ENCODE results near the gene MCM9.

MCM9 gene

DNA sequence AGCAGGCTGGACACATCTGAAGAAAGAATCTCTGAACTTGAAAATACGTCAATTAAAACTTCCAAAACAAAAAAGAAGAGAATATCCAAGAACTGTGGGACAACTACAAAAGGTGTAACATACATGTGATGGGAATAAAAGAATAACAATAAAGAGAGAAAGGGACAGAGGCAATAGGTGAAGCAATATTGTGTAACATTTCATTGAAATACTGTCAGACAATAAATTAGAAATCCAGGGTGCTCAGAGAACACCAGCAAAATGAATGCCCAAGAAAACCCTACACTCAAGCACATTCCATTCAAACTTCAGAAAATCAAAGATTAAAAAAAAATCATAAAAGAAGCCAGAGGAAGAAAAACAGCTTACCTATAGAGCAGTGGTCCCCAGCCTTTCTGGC is 74.6 kb downstream of the MCM9 start:
- no peak for DNase-seq

DNA sequence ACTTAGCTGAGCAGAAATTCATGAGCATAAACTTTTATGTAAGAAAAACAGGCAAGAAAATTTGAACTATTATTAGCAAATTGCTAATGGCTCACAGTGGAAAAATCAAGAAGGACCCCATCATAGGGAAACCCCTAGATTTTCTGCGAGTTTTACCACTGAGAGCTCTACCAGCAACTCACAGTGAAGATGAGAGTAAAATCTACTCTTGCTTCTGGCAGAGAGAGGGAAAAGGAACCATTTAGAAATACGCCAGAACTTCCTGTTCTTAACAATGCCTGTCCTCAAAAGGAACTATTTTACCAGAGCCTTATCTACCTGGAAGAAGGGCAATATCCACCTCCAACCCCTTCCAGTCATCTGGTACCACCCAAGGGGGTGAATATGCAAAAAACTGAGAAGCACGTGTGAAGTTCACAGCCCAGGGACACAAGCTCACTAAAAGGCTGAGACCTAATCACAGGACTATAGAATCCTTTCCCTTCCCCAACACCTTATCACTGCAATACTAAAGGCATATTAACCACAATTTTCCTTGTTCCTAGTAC is 75.4 kb downstream of the MCM9 start:
- no peak for DNase-seq

DNA sequence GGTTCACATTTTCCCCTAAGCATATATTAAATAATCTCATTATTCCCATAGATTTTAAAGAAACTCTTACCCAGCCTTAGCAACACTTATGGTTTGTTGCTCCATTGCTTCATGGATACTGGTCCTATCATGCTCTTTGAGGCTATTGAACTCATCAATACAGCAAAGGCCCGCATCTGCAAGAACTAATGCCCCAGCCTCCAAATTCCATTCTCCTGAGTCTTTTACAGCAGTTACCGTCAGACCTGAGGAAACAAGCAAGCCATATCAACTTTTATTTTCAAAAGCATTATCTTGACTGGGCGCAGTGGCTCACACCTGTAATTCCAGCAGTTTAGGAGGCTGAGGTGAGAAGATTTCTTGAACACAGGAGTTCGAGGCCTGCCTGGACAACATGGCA is 78.7 kb downstream of the MCM9 start:
- no peak for DNase-seq

DNA sequence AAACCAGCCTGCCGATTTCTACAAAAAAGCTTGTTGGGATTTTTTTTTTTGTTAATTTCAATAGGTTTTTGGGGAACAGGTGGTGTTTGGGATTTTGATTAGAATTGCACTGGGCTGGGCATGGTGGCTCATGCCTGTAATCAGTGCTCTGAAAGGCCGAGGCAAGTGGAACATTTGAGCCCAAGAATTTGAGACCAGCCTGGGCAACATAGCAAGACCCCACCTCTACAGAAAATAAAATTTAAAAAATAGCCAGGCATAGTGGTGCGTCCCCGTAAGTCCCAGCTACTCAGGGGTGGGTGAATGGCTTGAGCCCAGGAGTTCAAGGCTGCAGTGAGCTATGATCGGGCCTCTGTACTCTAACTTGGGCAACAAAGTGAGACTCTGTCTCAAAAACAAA is 81.6 kb downstream of the MCM9 start:
- DNase-seq: no peak

DNA sequence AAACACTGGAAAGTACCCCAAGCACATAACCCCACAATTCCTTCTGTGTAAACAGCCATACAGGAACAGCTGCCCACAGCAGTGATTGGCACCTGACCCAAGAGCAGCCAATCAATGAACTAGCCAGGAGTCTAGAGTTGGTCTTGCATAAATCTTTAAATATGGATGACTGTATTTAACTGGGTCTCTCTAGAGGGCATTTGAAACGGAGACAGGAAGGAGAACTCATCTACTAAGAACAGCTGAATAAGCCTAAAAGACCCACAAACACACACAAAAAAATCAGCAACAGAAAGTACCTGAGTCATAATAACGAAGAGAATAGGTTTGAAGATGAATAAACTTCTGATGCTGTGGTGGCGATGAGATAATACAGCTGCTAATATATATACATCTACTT is 90.0 kb downstream of the MCM9 start:
- DNase-seq: peak; percentile 88

DNA sequence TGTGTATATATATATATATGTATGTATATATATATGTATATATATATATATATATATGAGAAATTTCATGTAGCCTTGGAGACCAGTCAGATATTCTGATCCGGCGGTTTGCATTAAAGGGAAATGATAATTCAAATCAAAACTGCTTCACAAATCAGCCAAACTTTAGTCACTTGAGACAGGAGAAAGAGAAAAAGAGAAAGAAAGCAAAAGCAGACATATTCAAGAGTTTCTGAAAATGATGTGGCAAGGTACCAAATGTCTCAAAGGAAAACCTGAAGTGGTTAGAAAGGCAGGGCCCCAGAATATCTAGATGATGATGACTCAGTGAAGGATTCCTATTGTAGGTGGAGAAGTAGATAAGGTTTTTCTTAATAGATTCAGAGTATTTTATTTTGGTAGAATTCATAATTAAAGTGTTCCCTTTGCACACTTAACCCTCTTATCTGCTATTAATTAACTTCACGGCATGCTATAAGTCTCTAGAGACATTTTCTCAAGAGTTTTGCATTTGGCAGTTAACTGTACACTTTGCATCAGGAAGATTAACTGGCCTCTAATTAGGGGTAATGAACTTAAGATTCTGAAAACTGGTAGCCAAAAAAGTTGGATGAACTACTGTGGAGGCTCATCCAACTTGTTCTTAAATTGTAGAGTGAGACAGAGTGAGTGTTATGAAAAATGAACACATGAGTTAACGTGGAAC is 91.1 kb downstream of the MCM9 start:
- DNase-seq: peak; percentile 92

DNA sequence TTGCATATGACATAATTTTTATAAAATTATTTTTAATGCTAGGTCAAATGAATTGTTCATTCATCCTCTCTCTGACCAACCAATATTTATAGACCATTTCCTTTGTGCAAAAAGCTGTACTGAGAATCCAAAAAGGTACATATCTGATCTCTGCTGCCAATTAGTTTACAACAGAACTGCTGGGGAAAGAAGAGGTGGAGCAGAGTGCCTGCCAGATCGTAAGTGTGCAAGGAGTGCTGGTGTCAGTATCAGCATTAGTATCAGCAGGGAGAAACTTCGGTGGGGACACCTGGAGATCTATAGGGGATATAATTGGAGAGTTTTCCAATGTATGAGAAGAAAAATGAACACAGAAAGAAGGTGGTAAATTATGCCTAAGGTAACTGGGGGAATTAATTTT is 104.3 kb downstream of the MCM9 start:
- DNase-seq: no peak

DNA sequence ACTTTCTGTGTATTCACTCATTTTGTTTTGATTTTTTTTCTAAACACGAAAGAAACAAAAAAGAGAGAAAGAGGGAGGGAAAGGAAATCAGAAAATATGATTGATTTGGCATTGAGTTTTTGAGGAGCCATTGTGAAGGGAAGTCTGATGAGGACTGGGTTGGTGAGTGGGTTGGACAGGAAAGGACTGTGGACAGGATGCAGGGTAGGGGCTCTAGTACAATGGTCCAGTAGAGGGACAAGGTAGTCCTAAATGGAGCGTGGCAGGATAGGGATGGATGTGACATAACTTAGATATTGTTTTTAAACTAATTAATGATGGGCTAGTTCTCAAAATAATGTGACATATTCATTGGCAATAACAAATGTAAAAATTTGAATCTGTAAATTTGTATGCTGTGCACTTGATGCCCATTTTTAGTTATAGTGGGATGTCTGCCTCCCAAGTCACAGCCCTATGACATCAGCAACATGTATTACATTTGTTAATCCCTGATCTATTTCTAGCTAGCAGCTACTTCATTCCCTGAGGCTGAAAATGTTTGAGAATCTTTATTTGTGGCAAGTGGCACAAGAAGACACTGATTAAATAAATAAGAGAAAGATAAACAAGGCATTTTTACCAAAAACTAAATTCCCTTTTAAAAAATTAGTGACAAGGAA is 105.0 kb downstream of the MCM9 start:
- DNase-seq: no peak

DNA sequence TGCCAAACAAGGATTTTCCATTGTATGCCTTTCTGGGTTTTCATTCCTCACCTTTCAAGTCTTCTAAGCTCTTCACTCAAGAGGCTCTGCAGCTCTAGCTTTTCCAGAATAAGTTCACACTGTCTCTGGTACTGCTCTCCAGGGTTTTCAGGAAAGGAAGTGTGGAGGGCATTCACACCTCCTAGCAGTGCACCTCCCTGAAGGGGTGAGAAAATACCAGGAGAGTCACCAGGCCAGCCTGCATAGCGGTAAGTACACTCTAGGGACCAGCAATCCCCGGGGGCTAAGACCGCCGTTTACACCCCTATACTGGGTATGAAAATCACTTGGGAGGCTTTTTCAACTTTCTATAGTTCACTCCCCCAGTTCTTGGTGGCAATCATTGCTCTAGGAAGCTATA is 108.9 kb downstream of the MCM9 start:
- DNase-seq: no peak

DNA sequence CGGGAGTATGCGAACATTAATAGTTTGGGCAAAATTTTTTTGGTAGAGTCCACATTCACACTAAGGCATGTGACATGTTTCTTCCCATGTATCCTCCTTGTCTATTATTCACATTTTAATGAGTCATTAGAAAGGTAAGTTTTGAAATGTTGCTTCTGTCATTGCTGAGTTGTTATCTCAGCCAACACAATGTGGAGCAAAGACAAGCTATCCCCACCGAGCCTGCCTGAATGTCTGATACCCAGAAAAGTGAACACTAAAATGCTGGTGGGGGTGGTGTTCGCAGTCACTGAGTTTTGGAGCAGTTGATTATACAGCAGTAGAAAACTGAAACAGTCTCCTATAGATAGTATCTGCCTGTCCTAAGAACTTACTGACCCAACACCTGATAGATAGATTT is 109.3 kb downstream of the MCM9 start:
- no peak for DNase-seq

DNA sequence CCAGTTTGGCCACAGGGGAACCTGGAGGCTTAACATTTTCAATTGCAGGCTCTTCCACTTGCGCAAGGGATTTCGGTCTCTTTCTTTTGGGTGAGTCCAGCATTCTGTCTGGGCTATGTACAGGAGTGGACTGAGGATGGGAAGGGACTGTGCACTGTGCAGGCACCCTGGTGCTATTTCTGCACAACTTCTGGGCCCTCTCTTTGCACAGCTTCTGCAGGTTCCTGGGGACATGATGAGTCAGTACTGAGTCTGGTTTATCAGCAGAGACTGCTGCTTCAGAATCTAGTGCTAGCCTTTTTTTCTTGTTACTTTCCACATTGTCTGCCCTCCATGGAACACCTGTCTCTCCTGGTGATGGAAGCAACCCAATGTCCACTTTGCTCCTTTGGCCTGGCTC is 119.5 kb downstream of the MCM9 start:
- DNase-seq: no peak

DNA sequence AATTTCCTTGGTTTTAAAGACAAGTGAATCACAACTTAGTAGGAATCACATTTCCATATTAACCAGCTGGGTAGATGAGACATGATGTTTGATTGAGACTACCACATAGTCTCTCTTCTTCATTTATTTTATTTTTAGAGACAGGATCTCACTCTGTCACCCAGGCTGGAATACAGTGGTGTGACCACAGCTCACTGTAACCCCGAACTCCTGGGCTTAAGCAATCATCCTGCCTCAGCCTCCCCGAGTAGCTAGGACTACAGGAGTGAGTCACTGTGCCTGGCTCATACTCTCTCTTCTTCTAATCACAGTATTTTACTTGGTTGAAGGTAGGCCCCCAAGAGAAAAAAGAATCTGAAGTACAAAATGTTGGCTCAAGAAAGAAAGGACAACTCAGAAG is 121.2 kb downstream of the MCM9 start:
- peak; percentile 56 for DNase-seq

DNA sequence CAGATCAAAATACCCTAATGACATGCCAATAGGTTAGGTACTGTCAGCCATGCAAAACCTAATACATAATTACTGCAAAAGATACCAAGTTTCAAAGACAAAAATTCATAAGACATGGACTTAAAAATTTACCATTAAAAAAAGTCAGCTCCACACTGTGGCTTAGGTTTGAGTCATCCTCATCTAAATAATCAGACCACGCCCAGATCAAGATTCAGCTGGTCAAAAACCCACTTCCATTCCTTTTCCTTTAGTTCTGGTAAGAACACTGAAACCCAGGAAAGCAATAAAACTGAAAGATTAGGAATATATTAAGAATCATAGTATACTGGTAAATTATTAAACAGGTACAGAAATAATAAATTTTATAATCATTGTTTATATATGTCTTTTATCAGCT is 122.0 kb downstream of the MCM9 start:
- peak; percentile 31 for DNase-seq

DNA sequence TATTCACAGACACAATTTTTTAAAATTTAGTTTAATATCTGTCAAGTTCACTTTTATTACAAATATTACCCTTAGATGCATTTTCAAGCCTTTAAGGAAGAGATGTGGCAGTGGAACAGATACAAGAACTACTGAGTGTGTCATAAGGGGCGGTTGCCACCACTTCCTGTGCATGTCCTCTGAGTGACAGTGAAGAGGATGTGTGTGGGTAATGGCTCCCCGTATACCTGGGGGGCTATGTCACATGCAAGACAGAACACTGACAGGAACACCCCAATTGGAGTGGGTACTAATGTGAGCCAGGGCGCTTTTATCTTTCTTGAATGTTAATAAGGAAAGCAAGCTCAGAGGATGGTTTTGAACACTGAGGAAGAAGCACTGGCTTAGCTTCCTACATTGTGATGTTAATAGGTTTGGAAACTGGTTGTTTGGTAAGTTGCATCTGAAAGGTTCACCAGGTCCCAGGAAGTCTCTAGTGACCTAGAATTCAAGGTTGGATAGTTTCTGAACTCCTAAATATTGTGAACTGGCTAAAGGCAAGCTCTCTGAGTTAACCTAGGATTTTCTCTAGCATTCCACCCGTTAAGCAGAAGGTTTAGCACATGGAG is 124.4 kb downstream of the MCM9 start:
- peak; percentile 69 for DNase-seq

DNA sequence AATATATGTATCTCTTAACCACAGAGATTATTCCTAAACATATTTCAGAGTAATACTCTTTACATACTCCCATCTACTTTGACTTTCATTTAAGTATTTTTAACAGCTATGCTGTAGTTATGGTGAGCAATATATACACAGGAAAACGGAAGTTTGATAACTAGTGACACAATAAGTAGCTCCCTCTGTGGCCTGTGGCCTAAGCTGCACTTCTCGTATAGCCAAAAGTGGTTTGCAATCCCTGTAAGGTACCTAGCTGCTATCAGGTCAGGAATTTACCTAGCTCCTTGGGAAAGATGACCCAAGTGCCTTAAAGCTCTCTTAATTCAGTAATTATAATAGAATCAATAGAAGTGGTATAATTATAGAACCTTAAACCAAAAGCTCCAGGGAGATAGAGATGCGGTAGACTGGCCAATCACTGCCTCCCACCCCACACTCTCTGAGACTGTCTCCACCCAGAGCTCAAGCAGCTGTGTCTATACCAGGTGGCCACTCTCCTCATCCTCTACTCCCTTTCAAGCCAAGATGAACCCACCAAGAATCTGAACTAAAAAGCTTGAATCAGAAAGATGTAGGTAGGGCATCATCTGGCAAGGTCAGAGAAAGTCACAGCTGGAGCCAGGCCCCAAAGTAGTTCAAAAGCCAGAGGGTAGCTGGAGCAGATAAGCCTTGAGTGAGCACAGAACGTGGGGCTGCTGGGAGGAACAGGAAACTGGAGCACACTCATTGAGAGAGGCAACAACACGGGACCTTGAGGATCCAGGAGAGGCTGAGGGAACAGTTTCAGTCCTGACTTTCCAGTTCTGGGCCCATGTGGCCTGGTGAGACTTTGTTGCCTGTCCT is 125.9 kb downstream of the MCM9 start:
- DNase-seq: peak; percentile 38

DNA sequence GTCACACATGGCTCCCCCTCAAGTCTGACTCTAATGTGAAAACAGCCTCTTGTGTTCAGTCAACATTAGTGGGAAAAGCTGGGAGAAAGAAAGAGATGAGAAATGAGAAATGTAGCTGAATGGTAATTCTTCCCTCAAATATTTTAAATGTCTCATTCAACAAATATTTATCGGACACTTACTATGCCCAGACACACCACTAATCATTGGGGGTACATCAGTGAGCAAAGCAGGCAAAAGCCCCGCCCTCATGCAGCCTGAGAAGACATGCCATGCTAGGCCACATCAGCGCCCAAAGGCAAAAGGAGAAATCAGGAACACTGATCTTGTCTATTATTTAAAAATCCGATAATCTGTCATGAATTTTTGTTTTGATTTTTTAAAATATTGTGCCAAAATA is 130.9 kb downstream of the MCM9 start:
- no peak for DNase-seq

DNA sequence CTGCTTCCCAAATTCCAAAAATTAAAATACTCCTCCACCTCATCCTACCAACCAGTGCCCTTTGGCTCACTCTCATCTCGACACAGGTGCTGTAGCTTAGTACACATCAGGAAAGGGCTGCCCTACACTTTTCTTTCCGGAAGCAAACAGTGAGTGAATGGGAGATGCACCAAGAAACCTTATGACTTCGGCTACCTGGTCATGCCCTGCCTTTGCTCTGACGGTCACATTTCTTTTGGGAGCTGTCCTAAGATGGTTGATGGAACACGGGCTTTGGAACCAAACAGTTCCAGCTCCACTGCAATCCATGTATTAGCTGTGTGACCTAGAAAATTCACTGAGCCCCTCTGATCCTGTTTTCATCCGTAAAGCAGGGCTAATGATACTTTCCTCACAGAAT is 133.7 kb downstream of the MCM9 start:
- no peak for DNase-seq

DNA sequence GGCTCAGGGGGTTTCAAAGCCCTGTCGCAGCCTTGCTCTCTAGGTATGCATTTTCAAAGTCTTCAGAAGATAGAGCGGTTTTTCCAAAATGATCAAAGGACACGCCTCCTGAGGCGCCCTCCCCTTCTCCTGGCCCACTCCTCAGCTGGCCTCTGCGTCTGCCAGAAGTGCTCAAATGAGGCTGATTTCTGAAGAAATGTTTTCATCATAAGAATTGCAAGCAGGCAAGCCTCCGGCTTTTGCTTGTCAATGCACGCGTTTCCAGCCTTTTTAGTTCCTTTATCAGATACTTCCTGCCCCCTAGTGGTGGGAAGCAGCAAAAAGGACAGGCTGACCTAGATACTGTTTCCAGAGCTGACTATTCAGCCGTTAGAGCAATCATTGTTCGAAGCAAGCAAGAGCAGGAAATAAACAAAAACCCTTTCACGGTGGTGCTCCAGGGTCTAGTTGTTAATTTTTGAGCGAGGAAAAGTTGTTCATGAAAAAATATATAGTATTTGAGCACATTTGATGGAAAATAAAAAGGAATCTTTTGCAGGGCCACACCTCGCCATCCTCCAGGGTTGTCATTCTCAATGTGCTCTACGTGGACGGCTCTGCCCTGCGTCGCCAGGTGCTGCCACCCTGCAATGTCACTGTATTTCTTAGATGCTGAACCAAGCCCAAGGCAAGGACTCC is 134.4 kb downstream of the MCM9 start:
- DNase-seq: peak; percentile 92

DNA sequence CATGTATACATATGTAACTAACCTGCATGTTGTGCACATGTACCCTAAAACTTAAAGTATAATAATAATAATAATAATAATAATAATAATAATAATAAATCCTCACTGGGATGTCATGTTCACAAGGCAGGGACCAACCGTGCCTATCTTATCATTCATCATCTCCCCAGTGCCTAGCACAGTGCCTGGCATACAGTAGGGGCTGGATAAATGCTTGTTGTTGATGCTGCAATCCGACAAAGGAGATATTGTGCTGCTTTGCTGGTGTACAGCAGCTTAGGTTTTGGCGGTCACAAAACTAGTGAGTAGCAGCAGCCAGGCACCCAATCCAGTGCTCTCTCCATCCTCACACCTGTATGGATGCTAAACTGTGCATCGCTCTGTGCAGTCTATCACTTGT is 135.1 kb downstream of the MCM9 start:
- no peak for DNase-seq

DNA sequence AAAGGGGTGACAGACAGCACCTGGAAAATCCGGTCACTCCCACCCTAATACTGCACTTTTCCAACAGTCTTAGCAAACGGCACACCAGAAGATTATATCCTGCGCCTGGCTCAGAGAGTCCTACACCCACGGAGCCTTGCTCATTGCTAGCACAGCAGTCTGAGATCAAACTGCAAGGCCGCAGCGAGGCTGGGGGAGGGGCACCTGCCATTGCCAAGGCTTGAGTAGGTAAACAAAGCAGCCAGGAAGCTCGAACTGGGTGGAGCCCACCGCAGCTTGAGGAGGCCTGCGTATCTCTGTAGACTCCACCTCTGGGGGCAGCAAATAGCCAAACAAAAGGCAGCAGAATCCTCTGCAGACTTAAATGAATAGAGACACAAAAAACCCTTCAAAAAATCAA is 138.4 kb downstream of the MCM9 start:
- peak; percentile 61 for DNase-seq

DNA sequence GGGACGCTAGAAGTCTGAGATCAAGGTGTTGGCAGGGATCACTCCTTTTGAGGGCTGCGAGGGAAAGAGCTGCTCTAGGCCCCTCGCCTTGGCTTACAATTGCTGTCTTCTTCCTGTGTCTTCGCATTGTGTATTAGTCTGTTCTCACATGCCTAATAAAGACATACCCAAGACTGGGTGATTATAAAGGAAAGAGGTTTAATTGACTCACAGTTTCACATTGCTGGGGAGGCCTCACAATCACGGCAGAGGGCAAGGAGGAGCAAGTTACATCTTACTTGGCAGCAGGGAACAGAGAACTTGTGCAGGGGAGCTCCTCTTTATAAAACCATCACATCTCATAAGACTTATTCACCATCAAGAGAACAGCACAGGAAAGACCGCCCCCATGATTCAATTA is 143.5 kb downstream of the MCM9 start:
- no peak for DNase-seq

DNA sequence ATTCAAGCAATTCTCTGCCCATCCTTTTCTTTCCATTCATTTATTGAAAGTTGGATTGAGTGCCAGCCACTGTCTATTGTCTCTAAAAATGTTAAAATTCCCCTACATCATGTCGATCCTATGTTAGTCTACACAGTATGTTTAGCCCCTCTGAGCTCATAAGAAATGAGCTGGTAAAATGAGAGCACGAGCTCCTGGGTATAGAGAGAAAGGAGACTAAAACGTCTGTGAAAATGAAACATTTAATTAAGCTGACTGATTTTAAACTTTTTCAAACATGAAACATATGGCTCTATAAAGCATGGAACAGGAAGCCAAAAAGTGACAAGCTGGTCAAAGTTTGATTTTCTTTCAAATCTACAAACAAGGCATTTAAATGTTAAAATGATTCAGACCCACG is 145.0 kb downstream of the MCM9 start:
- DNase-seq: no peak

DNA sequence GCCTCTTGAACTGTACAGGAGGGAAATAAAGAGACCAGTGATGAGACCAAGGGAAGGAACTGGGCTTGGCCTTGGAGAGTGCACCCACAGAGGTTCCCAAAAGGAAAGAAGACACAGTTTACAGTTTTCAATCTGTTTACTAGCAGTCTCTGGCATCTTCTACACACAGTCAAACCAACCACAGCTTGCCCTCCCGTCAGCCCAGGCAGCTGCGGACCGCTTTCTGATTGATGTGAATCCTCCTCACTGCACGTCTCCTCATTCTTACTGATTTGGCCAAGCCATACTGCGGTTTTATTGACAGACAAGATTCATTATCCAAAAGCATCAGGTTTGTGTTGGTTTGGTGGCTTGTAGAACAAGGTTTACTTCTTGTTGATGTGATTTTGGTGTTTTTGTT is 145.5 kb downstream of the MCM9 start:
- no peak for DNase-seq
